GM23338 (cell line): ENCODE measurements around the gene TTC21B. TPM values are rescaled to one million over a fixed set of nuclear protein-coding genes. Genes with fewer than 3 reads are reported as not detected.

Experiments
- ATAC-seq: fragments of 200-7000 bp; cut with Tn5 transposase; 3 replicates; pipeline ENCODE4 v1.9.1; 2020
- DNase-seq: peaks from one replicate; pipeline ENCODE4 v3.0.0-alpha.2; 2015; ENCODE audit warnings: low spot score
- H2AFZ ChIP-seq: fragments of 200-600 bp; sonication (generic); 2 replicates; pipeline ENCODE4 v1.8.0; 2016; ENCODE audit warnings: antibody characterized with exemption, mild to moderate bottlenecking, moderate library complexity
- H3F3A ChIP-seq: fragments of 200-600 bp; sonication (generic); replicated peaks from 2 replicates; pipeline ENCODE4 v1.8.0; 2017; ENCODE audit warnings: antibody characterized with exemption, mixed run types, low read depth
- H3K27ac ChIP-seq: fragments of 200-600 bp; sonication (generic); 2 replicates; pipeline ENCODE4 v1.6.1; 2016; ENCODE audit warnings: low read depth
- H3K27me3 ChIP-seq: fragments of 200-600 bp; sonication (generic); 2 replicates; pipeline ENCODE4 v1.8.0; 2016; ENCODE audit warnings: mild to moderate bottlenecking, mixed run types, moderate library complexity; ENCODE audit not compliant: insufficient read depth
- H3K36me3 ChIP-seq: fragments of 200-600 bp; sonication (generic); 2 replicates; pipeline ENCODE4 v1.8.0; 2016; ENCODE audit warnings: mild to moderate bottlenecking; ENCODE audit not compliant: insufficient read depth
- H3K4me1 ChIP-seq: fragments of 200-600 bp; sonication (generic); 2 replicates; pipeline ENCODE4 v1.8.0; 2016; ENCODE audit warnings: mild to moderate bottlenecking, moderate library complexity; ENCODE audit not compliant: insufficient read depth
- H3K4me2 ChIP-seq: fragments of 200-600 bp; sonication (generic); 2 replicates; pipeline ENCODE4 v1.7.1; 2017; ENCODE audit warnings: mixed run types
- H3K4me3 ChIP-seq: fragments of 200-600 bp; sonication (generic); 2 replicates; pipeline ENCODE4 v1.6.1; 2016; ENCODE audit warnings: mixed run types
- H3K79me2 ChIP-seq: fragments of 200-600 bp; sonication (generic); replicated peaks from 2 replicates; pipeline ENCODE4 v1.8.0; 2017; ENCODE audit warnings: mild to moderate bottlenecking; ENCODE audit not compliant: insufficient read depth
- H3K9me2 ChIP-seq: fragments of 200-600 bp; sonication (generic); 2 replicates; pipeline ENCODE4 v1.8.0; 2017; ENCODE audit not compliant: insufficient read depth
- H4K20me1 ChIP-seq: fragments of 200-600 bp; sonication (generic); replicated peaks from 2 replicates; pipeline ENCODE4 v1.8.0; 2017; ENCODE audit warnings: mild to moderate bottlenecking; ENCODE audit not compliant: insufficient read depth
- H3K27ac Mint-ChIP-seq: 2 replicates; pipeline ENCODE4 v1.8.0; 2020; ENCODE audit warnings: inconsistent platforms, mild to moderate bottlenecking, moderate library complexity, mixed read lengths
- H3K27me3 Mint-ChIP-seq: 3 replicates; pipeline ENCODE4 v1.8.0; 2022; ENCODE audit warnings: low read depth, mild to moderate bottlenecking, moderate library complexity, mixed read lengths, inconsistent platforms; ENCODE audit not compliant: insufficient read depth, poor library complexity
- H3K36me3 Mint-ChIP-seq: 3 replicates; pipeline ENCODE4 v1.8.0; 2021; ENCODE audit warnings: low read depth, mild to moderate bottlenecking, inconsistent platforms, moderate library complexity, mixed read lengths
- H3K4me1 Mint-ChIP-seq: 3 replicates; pipeline ENCODE4 v1.8.0; 2020; ENCODE audit warnings: mild to moderate bottlenecking, inconsistent platforms, mixed read lengths
- H3K4me3 Mint-ChIP-seq: 3 replicates; pipeline ENCODE4 v1.8.0; 2021; ENCODE audit warnings: moderate library complexity, mild to moderate bottlenecking, inconsistent platforms, mixed read lengths
- H3K9me3 Mint-ChIP-seq: 3 replicates; pipeline ENCODE4 v1.8.0; 2020; ENCODE audit warnings: moderate library complexity, mild to moderate bottlenecking, inconsistent platforms, mixed read lengths
- CREB1 ChIP-seq: fragments of 250-450 bp; sonication (Bioruptor Pico); IDR thresholded peaks from 2 replicates; pipeline ENCODE4 v1.5.0; 2020; ENCODE audit warnings: low read depth, mild to moderate bottlenecking, moderate library complexity
- EZH2 ChIP-seq: fragments of 200-600 bp; sonication (generic); IDR thresholded peaks from one replicate; pipeline ENCODE4 v1.8.0; 2017; ENCODE audit warnings: antibody characterized with exemption, mild to moderate bottlenecking, low read depth; ENCODE audit not compliant: unreplicated experiment
- JUNB ChIP-seq: IDR thresholded peaks from one replicate; pipeline ENCODE4 v1.6.1; 2016; ENCODE audit warnings: antibody characterized with exemption; ENCODE audit not compliant: unreplicated experiment
- POLR2AphosphoS5 ChIP-seq: IDR thresholded peaks from 2 replicates; pipeline ENCODE4 v1.6.1; 2016; ENCODE audit warnings: antibody characterized with exemption, low read depth
- long read RNA-seq: library from polyadenylated mRNA; unstranded; transcript quantifications from one replicate; pipeline ENCODE4 v2.0.0, GENCODE V29; 2020; ENCODE audit not compliant: unreplicated experiment
- polyA plus RNA-seq: library from polyadenylated mRNA; unstranded; fragments of >200 nt; fragmentation: Nextera tagmentation; extraction: Ambion mirVana; gene quantifications from 2 replicates; pipeline ENCODE4 v1.2.1, GENCODE V29; 2016
- total RNA-seq: library from RNA; depleted of rRNA; stranded (reverse); fragments of >200 nt; shearing (Covaris generic); gene quantifications from 2 replicates; pipeline ENCODE4 v1.2.3, GENCODE V29; 2014; rRNA removed
- TF ChIP-seq, protein P1 (sequence below), 2 experiments: fragments of 200-600 bp in 1 of 2; sonication (generic) in 1 of 2; conservative IDR thresholded peaks; 2 replicates each; pipeline versions ENCODE4 v1.5.1 to v1.6.1; 2016 to 2017; ENCODE audit warnings: antibody characterized with exemption in 2 of 2, low read depth in 2 of 2, mild to moderate bottlenecking in 2 of 2, moderate library complexity in 1 of 2
- TF ChIP-seq, protein P2 (sequence below): IDR thresholded peaks from one replicate; pipeline ENCODE4 v1.6.1; 2018; ENCODE audit warnings: antibody characterized with exemption; ENCODE audit not compliant: unreplicated experiment

TTC21B gene
- total RNA-seq (32.8 and 39.5 TPM in 2 replicates), polyA plus RNA-seq (8.4 and 10.1 TPM in 2 replicates)
- long read RNA-seq, partial matches to known transcripts = 4 of 7 reads
- long read RNA-seq, other reads (novel, unspliced or antisense) = 1 of 7 reads

DNA sequence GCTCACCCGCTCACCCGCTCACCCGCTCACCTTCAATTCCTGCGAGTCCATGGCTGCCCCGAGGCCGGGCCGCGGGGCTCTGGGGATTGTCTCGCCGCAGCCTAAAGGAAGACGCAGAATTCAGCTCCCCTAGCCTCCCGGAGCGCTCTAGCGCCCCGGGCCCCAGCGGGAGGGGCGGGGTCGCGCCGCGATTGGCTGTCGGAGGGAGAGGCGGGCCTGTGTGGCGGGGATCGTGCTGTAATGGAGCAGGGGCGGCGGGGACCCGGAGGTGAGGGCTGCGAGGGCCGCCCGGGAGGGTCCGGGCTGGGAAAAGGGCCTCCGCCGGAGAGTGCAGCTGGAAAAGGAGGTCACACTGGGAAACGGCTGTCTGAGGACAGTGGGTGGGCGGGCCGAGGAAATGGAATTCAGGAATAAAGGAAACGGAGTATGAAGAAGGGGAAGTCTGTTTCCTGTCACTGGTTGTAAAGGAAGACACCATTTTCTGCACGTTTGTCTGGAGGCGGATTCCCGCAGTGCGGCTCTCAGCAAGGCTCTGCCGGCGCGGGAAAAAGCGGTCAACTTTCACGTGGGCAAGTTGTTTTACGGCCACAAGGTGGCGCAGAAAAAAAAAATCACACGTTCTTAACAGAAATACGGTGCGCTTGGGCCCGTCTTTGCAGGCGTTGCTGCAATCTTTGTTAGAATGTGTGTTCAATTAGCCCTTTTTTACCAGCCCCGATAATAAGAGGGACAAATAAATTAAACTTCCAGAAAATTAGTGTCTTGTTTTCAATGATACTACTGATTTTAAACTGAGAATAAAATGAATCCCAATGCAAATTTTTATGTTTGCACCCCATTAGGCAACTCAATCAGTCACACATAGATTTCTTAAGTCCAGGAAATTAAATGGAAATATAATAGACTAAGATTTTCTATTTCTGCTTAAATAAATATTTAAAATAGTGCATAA is at the start of gene TTC21B:
TSS of gene TTC21B (minus strand) at position 122 of the 952 bp plus-strand sequence. CDS start at position 51, 71 bp downstream.
- H3K4me3 Mint-ChIP-seq = no peak within 1 kb of the TSS; the same call in none of the 3 replicates
- H3F3A ChIP-seq = no peaks in the 10 kb centered on the region

More for the DNA sequence above, at the start of gene TTC21B:
- H2AFZ ChIP-seq = peak within 1 kb of the TSS; percentile 34; the same call in 1 of the 2 replicates
- no peaks in the 10 kb centered on the region for H3K27me3 Mint-ChIP-seq
- H3K27ac ChIP-seq = peak within 1 kb of the TSS; percentile 81
- H3K27ac Mint-ChIP-seq = no peak within 1 kb of the TSS; the same call in 1 of the 2 replicates
- peaks cover 42% of the 10 kb centered on the region for H3K79me2 ChIP-seq
- peaks cover 7% of the 10 kb centered on the region for H3K9me3 Mint-ChIP-seq
- no peaks in the 10 kb centered on the region for H3K9me2 ChIP-seq
- peak within 1 kb of the TSS; percentile 96 for H3K4me2 ChIP-seq
- peaks cover 21% of the 10 kb centered on the region for H3K4me1 ChIP-seq
- H3K27me3 ChIP-seq = no peaks in the 10 kb centered on the region
- TF ChIP-seq EZH2 = no peak
- TF ChIP-seq, protein P1, sequence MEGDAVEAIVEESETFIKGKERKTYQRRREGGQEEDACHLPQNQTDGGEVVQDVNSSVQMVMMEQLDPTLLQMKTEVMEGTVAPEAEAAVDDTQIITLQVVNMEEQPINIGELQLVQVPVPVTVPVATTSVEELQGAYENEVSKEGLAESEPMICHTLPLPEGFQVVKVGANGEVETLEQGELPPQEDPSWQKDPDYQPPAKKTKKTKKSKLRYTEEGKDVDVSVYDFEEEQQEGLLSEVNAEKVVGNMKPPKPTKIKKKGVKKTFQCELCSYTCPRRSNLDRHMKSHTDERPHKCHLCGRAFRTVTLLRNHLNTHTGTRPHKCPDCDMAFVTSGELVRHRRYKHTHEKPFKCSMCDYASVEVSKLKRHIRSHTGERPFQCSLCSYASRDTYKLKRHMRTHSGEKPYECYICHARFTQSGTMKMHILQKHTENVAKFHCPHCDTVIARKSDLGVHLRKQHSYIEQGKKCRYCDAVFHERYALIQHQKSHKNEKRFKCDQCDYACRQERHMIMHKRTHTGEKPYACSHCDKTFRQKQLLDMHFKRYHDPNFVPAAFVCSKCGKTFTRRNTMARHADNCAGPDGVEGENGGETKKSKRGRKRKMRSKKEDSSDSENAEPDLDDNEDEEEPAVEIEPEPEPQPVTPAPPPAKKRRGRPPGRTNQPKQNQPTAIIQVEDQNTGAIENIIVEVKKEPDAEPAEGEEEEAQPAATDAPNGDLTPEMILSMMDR (conservative IDR thresholded peaks at IDR 0.05; ENCODE audit: low read depth in 2 of 2) = peak; percentile 79 to 81
- TF ChIP-seq JUNB = peak; percentile 46
- peak; percentile 87 for TF ChIP-seq POLR2AphosphoS5
- TF ChIP-seq, protein P2, sequence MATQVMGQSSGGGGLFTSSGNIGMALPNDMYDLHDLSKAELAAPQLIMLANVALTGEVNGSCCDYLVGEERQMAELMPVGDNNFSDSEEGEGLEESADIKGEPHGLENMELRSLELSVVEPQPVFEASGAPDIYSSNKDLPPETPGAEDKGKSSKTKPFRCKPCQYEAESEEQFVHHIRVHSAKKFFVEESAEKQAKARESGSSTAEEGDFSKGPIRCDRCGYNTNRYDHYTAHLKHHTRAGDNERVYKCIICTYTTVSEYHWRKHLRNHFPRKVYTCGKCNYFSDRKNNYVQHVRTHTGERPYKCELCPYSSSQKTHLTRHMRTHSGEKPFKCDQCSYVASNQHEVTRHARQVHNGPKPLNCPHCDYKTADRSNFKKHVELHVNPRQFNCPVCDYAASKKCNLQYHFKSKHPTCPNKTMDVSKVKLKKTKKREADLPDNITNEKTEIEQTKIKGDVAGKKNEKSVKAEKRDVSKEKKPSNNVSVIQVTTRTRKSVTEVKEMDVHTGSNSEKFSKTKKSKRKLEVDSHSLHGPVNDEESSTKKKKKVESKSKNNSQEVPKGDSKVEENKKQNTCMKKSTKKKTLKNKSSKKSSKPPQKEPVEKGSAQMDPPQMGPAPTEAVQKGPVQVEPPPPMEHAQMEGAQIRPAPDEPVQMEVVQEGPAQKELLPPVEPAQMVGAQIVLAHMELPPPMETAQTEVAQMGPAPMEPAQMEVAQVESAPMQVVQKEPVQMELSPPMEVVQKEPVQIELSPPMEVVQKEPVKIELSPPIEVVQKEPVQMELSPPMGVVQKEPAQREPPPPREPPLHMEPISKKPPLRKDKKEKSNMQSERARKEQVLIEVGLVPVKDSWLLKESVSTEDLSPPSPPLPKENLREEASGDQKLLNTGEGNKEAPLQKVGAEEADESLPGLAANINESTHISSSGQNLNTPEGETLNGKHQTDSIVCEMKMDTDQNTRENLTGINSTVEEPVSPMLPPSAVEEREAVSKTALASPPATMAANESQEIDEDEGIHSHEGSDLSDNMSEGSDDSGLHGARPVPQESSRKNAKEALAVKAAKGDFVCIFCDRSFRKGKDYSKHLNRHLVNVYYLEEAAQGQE = no peak
- peak; percentile 85 for TF ChIP-seq CREB1 (CRISPR knock-in tag)
- no peaks in the 10 kb centered on the region for H3K36me3 Mint-ChIP-seq
- peaks cover 3% of the 10 kb centered on the region; the same call in 2 of the 3 replicates for H3K4me1 Mint-ChIP-seq
- no peaks in the 10 kb centered on the region for H3K36me3 ChIP-seq
- DNase-seq (peak; percentile 97), ATAC-seq (peak; percentile 93)
- H4K20me1 ChIP-seq = no peaks in the 10 kb centered on the region
- H3K4me3 ChIP-seq = peak within 1 kb of the TSS; percentile 80
